Stomach (tissue), 4 donors: ENCODE results near the gene TFDP2.

Source experiments
- EP300 ChIP-seq: sonication (generic); formaldehyde crosslinking; IDR thresholded peaks from one replicate; pipeline ENCODE4 v1.6.1; 2017; ENCODE audit warnings: antibody characterized with exemption
- POLR2A ChIP-seq, 4 donors: fragments of 450-650 bp; IDR thresholded peaks; one replicate each; pipeline ENCODE4 v1.6.1; 2016; ENCODE audit warnings: antibody characterized with exemption in 4 of 4, control low read depth in 2 of 4, mild to moderate bottlenecking in 1 of 4, moderate library complexity in 1 of 4
- POLR2AphosphoS5 ChIP-seq, 3 donors: sonication (generic); formaldehyde crosslinking; IDR thresholded peaks; one replicate each; pipeline ENCODE4 v1.6.1; 2016; ENCODE audit warnings: antibody characterized with exemption in 3 of 3
- TF ChIP-seq, protein P1 (sequence below), 7 experiments: fragments of 450-650 bp in 4 of 7; fragments of 200-600 bp in 3 of 7; sonication (generic) in 3 of 7; IDR thresholded peaks; one replicate each; pipeline ENCODE4 v1.5.1; 2016 to 2019; ENCODE audit warnings: antibody characterized with exemption in 7 of 7, control low read depth in 2 of 7, mild to moderate bottlenecking in 1 of 7

DNA sequence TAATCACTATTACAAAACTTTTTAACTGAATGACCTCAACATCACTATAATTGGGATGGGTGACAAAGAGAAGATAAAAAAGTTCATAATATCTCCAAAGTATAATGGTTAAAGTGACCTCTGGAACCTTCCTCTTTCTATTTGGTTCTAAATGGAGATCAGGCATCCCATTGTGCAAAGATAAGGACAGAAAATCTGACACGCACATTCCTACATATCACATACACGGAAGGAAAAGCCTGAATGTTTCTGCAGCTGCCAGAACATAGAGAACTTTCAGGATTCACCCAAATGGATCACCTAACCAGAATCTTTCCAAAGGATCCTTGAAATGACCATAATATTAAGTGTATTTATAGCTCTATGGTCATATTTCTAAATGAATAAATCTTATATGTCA lies 128.2 kb downstream of the TFDP2 start:
- TF ChIP-seq, protein P1, sequence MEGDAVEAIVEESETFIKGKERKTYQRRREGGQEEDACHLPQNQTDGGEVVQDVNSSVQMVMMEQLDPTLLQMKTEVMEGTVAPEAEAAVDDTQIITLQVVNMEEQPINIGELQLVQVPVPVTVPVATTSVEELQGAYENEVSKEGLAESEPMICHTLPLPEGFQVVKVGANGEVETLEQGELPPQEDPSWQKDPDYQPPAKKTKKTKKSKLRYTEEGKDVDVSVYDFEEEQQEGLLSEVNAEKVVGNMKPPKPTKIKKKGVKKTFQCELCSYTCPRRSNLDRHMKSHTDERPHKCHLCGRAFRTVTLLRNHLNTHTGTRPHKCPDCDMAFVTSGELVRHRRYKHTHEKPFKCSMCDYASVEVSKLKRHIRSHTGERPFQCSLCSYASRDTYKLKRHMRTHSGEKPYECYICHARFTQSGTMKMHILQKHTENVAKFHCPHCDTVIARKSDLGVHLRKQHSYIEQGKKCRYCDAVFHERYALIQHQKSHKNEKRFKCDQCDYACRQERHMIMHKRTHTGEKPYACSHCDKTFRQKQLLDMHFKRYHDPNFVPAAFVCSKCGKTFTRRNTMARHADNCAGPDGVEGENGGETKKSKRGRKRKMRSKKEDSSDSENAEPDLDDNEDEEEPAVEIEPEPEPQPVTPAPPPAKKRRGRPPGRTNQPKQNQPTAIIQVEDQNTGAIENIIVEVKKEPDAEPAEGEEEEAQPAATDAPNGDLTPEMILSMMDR (IDR thresholded peaks at IDR 0.05) = no peak
- no peak for TF ChIP-seq POLR2A (IDR thresholded peaks at IDR 0.05)
- TF ChIP-seq POLR2AphosphoS5 (IDR thresholded peaks at IDR 0.05) = no peak
- no peak for TF ChIP-seq EP300
